Activated CD8-positive, alpha-beta T cell treated with anti-CD3 and anti-CD28 coated beads for 36 hours (primary cell): ENCODE results near the gene PARD6G. TPM values are rescaled to one million over a fixed set of nuclear protein-coding genes. Genes with fewer than 3 reads are reported as not detected.

Experiments
- ATAC-seq: fragments of 200-7000 bp; cut with Tn5 transposase; one replicate; pipeline ENCODE4 v1.10.0; 2021; ENCODE audit warnings: mild to moderate bottlenecking, moderate library complexity
- CTCF ChIA-PET: fragments of 350-600 bp; sonication (Branson Sonifier 250); formaldehyde crosslinking; loops from one replicate; lab custom pipeline; 2021; ENCODE audit warnings: antibody characterized with exemption; lab: Charles Lee
- POLR2A ChIA-PET: fragments of 350-600 bp; sonication (Branson Sonifier 250); formaldehyde crosslinking; loops from one replicate; lab custom pipeline; 2021; ENCODE audit warnings: antibody characterized with exemption; lab: Charles Lee
- DNase-seq: peaks from one replicate; pipeline ENCODE4 v3.0.0-alpha.2; 2020
- H3K27ac Mint-ChIP-seq: one replicate; pipeline ENCODE4 v1.8.0; 2021; ENCODE audit warnings: mild to moderate bottlenecking, mixed read lengths
- H3K27me3 Mint-ChIP-seq: one replicate; pipeline ENCODE4 v1.8.0; 2021; ENCODE audit warnings: mixed read lengths
- H3K36me3 Mint-ChIP-seq: one replicate; pipeline ENCODE4 v1.8.0; 2021; ENCODE audit warnings: low read depth, mixed read lengths
- H3K4me1 Mint-ChIP-seq: one replicate; pipeline ENCODE4 v1.8.0; 2021; ENCODE audit warnings: low read depth, mixed read lengths
- H3K4me3 Mint-ChIP-seq: one replicate; pipeline ENCODE4 v1.8.0; 2021; ENCODE audit warnings: mild to moderate bottlenecking, moderate library complexity, mixed read lengths
- H3K9me3 Mint-ChIP-seq: one replicate; pipeline ENCODE4 v1.8.0; 2021; ENCODE audit warnings: mixed read lengths
- intact Hi-C: fragments of 100-400 bp; cut with micrococcal nuclease; formaldehyde crosslinking; loops from one replicate; pipeline ENCODE4 v1.10.0; 2022
- total RNA-seq, 2 experiments: library from RNA; stranded (reverse); gene quantifications; one replicate each; pipeline ENCODE4 v1.2.3, GENCODE V29; 2021
- TF ChIP-seq, protein P1 (sequence below): fragments of 200-600 bp; IDR thresholded peaks from one replicate; pipeline ENCODE4 v1.8.0; 2022; ENCODE audit warnings: antibody characterized with exemption, mild to moderate bottlenecking

PARD6G gene
- total RNA-seq, 2 experiments from 2014 or later: 0.16 to 0.23 TPM

DNA sequence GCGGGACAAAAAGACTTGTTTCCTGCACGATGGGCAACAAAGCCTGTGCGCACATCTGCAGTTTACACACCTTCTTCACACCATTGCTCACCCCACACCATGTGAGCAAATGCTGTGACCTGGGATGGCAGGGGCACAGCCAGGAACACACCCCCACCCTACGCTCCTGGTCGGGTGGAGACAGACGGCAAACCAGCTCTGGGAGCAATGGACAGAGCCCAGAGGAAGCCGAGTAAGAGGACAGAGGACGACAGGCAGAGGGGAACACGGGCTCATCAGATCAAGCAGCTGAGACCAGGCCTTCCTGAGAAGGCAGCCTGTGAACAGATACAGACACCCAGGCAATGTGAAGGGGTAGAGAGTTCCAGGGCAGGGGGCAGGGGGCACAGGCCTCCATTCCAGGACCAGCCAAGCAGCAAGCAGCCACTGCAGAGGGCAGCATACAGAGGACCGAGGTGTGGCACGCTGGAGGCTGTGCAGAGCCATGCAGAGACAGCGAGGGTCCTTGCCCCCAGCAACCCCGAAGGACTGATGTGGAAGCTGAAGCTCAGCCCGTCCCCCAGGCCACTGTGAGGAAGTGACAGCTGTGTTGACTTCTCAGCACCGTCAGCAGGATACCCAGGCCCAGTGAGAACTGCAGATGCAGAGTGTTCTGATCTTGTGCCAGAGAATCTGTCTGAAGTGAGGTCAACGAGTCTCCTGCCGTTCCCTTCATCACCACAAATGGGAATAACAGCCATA is 46.2 kb downstream of the PARD6G start:
- no peak overlapping the region for H3K27ac Mint-ChIP-seq
- ChIA-PET CTCF (interaction anchor here (4.5 kb wide), 1 partner anchor 43 kb away, joined by 28 read pairs; no protein-coding TSS in a partner anchor), POLR2A (no interaction called here)
- no peak overlapping the region for H3K4me3 Mint-ChIP-seq
- H3K4me1 Mint-ChIP-seq: peaks cover 16% of the 10 kb centered on the region
- DNase-seq (no peak), ATAC-seq (no peak)
- TF ChIP-seq, protein P1, sequence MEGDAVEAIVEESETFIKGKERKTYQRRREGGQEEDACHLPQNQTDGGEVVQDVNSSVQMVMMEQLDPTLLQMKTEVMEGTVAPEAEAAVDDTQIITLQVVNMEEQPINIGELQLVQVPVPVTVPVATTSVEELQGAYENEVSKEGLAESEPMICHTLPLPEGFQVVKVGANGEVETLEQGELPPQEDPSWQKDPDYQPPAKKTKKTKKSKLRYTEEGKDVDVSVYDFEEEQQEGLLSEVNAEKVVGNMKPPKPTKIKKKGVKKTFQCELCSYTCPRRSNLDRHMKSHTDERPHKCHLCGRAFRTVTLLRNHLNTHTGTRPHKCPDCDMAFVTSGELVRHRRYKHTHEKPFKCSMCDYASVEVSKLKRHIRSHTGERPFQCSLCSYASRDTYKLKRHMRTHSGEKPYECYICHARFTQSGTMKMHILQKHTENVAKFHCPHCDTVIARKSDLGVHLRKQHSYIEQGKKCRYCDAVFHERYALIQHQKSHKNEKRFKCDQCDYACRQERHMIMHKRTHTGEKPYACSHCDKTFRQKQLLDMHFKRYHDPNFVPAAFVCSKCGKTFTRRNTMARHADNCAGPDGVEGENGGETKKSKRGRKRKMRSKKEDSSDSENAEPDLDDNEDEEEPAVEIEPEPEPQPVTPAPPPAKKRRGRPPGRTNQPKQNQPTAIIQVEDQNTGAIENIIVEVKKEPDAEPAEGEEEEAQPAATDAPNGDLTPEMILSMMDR: no peak
- no peaks in the 10 kb centered on the region for H3K36me3 Mint-ChIP-seq
- intact Hi-C loops: no loop called here
- H3K9me3 Mint-ChIP-seq: no peaks in the 10 kb centered on the region
- H3K27me3 Mint-ChIP-seq: peaks cover 38% of the 10 kb centered on the region

DNA sequence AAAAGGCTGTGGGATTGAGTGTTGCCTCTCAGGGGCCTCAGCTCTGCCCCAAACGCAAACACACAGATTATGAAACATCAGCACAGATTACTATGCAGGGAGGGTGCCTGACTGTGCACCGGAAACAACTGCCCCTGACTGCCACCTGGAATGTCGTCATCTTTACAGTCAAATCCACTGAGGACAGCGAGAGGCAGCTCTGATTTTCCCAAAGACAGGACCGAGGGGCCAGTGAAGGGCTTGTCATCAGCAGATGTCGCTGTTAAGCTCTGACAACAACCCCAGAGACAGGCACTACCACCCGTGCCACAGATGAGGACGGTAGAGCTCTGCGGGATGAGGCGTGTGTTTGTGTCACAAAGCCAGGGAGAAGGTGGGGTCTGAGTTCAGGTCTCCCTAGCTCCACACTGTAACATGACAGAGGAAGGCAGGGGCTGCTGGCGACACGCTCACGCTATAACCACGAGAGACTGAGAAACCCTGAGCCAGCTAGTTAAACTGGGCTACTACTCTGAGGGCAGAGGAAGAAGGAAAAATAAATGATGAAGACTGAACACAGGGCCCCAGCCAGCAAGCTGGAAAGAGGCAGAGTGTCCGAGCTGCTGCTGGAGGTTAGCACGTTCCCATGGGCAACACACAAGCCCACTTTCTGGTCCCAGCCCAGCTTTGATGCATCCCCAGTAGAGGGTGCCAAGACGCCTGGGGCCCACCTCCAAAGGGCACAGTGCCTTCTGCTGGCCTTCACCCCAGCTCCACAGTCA is 47.0 kb downstream of the PARD6G start:
- intact Hi-C loops: no loop called here
- no peaks in the 10 kb centered on the region for H3K9me3 Mint-ChIP-seq
- H3K27ac Mint-ChIP-seq: no peak overlapping the region
- H3K27me3 Mint-ChIP-seq: peaks cover 33% of the 10 kb centered on the region
- no peak for ATAC-seq
- peaks cover 16% of the 10 kb centered on the region for H3K4me1 Mint-ChIP-seq
- no peak overlapping the region for H3K4me3 Mint-ChIP-seq
- ChIA-PET POLR2A (no interaction called here), CTCF (interaction anchor here (1.0 to 4.5 kb wide), 3 partner anchors 30 to 57 kb away, joined by 3 to 28 read pairs (median 3); no protein-coding TSS in a partner anchor)
- TF ChIP-seq, protein P1: no peak
- DNase-seq: no peak
- no peaks in the 10 kb centered on the region for H3K36me3 Mint-ChIP-seq

DNA sequence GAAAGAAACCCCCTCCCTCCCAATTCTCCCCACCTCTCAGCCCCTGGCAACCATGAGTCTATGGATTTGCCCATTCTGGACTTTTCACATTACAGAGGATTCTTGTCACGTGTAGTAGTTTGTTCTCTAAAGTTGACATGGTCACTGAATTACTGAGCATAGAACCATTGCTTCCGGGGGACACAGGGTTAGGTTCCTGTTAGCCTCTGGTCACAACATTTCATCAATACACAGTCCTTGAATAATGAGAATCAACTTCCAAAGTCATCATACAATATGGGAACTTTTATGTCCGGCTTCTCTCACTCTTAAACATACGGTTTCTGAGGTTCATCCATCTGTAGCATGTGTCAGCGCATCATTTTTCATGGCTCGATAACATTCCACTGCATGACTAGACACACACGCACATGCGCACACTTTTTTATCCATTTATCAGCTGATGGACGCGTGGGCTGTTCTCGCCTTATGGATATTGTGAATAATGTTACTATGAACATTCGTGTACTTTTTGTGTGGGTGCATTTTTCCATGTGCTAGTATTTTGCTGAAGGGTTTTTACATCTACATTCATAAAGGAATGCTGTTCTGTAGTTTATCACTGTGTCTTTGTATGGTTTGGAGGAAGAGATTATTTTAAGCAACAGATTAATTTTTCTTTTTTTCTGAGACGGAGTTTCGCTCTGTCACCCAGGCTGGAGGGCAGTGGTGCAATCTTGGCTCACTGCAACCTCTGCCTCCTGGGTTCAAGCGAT is 48.1 kb downstream of the PARD6G start:
- intact Hi-C loops: no loop called here
- Mint-ChIP-seq H3K27me3 (peaks cover 31% of the 10 kb centered on the region), H3K4me3 (no peak overlapping the region), H3K27ac (no peak overlapping the region), H3K36me3 (no peaks in the 10 kb centered on the region), H3K9me3 (no peaks in the 10 kb centered on the region), H3K4me1 (peaks cover 24% of the 10 kb centered on the region)
- ChIA-PET POLR2A (no interaction called here), CTCF (interaction anchor here (1.0 to 4.5 kb wide), 3 partner anchors 28 to 59 kb away, joined by 3 to 28 read pairs (median 3); no protein-coding TSS in a partner anchor)
- DNase-seq (no peak), ATAC-seq (no peak)
- TF ChIP-seq, protein P1: no peak

DNA sequence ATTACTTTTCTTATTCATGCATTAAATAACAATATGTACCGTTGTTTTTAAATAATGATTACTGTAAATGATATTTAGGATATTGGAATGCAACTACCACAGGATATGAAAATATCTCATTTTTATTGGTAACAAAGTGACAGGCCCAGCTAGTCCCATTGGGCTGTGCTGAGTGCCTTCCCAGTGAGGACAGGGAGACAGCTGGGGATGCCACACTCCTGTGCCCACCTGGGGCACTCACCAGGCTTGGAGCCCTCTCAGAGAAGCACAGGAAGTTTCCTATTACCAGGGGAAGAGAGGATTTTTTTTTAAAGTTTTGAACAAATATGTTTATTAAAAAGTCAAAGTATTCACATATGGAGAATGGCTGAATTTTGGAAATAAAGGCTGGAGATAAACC is 48.9 kb downstream of the PARD6G start:
- H3K27ac Mint-ChIP-seq: no peak overlapping the region
- no peaks in the 10 kb centered on the region for H3K36me3 Mint-ChIP-seq
- POLR2A ChIA-PET: no interaction called here
- peaks cover 24% of the 10 kb centered on the region for H3K4me1 Mint-ChIP-seq
- no peak for ATAC-seq
- no peak overlapping the region for H3K4me3 Mint-ChIP-seq
- intact Hi-C loops: no loop called here
- CTCF ChIA-PET: no interaction called here
- no peak for DNase-seq
- peaks cover 30% of the 10 kb centered on the region for H3K27me3 Mint-ChIP-seq
- no peaks in the 10 kb centered on the region for H3K9me3 Mint-ChIP-seq
- TF ChIP-seq, protein P1: no peak
